Neural cell (in vitro differentiated cells): ENCODE data around the gene PC. TPM values are rescaled to one million over a fixed set of nuclear protein-coding genes. Genes with fewer than 3 reads are reported as not detected.

Experiments used
- H2AFZ ChIP-seq: fragments of 200-600, 300-800 bp; sonication (generic), shearing (Covaris generic); 2 replicates; pipeline ENCODE4 v1.6.0; 2014; ENCODE audit warnings: low read depth, mild to moderate bottlenecking, antibody characterized with exemption, low read length, moderate library complexity
- H3F3A ChIP-seq: fragments of 200-600 bp; shearing (Covaris generic); 2 replicates; pipeline ENCODE4 v1.6.1; 2016; ENCODE audit warnings: mild to moderate bottlenecking, moderate library complexity, mixed read lengths, antibody characterized with exemption, low read length; ENCODE audit not compliant: insufficient read depth, poor library complexity, severe bottlenecking
- H3K27ac ChIP-seq: fragments of 200-600, 300-800 bp; sonication (generic), shearing (Covaris generic); 2 replicates; pipeline ENCODE4 v1.5.1; 2014; ENCODE audit warnings: mild to moderate bottlenecking, low read length, moderate library complexity
- H3K27me3 ChIP-seq: fragments of 300-800, 200-600 bp; sonication (generic), shearing (Covaris generic); 2 replicates; pipeline ENCODE4 v1.6.0; 2014; ENCODE audit warnings: mild to moderate bottlenecking, low read depth, low read length, moderate library complexity; ENCODE audit not compliant: insufficient read depth
- H3K36me3 ChIP-seq: fragments of 300-800, 200-600 bp; sonication (generic), shearing (Covaris generic); 2 replicates; pipeline ENCODE4 v1.5.1; 2014; ENCODE audit warnings: mild to moderate bottlenecking, antibody characterized with exemption, low read length, moderate library complexity; ENCODE audit not compliant: insufficient read depth
- H3K4me2 ChIP-seq: fragments of 300-800, 200-600 bp; sonication (generic), shearing (Covaris generic); 2 replicates; pipeline ENCODE4 v1.6.0; 2014; ENCODE audit warnings: mild to moderate bottlenecking, low read length
- H3K4me3 ChIP-seq: fragments of 300-800, 200-600 bp; sonication (generic), shearing (Covaris generic); 2 replicates; pipeline ENCODE4 v1.5.1; 2014; ENCODE audit warnings: mild to moderate bottlenecking, low read length, moderate library complexity
- H3K79me2 ChIP-seq: fragments of 200-600 bp; shearing (Covaris generic); replicated peaks from 2 replicates; pipeline ENCODE4 v1.6.0; 2014; ENCODE audit warnings: mild to moderate bottlenecking, low read length, moderate library complexity; ENCODE audit not compliant: insufficient read depth
- H3K9ac ChIP-seq: fragments of 300-800, 200-600 bp; sonication (generic), shearing (Covaris generic); 2 replicates; pipeline ENCODE4 v1.6.1; 2016; ENCODE audit warnings: mild to moderate bottlenecking, low read length, mixed read lengths
- H3K9me2 ChIP-seq: fragments of 200-600 bp; shearing (Covaris generic); 2 replicates; pipeline ENCODE4 v1.6.1; 2016; ENCODE audit warnings: mild to moderate bottlenecking, low read length, mixed read lengths; ENCODE audit not compliant: insufficient read depth
- H3K9me3 ChIP-seq: fragments of 200-600, 300-800 bp; sonication (generic), shearing (Covaris generic); 2 replicates; pipeline ENCODE4 v1.6.1; 2016; ENCODE audit warnings: mild to moderate bottlenecking, mixed run types, low read length, moderate library complexity, mixed read lengths
- H4K20me1 ChIP-seq: fragments of 200-600 bp; shearing (Covaris generic); 2 replicates; pipeline ENCODE4 v1.6.1; 2016; ENCODE audit warnings: mild to moderate bottlenecking, mixed run types; ENCODE audit not compliant: insufficient read depth
- CTCF ChIP-seq: fragments of 450-650 bp; IDR thresholded peaks from 2 replicates; pipeline ENCODE4 v1.5.1; 2014; ENCODE audit warnings: antibody characterized with exemption, mild to moderate bottlenecking, moderate library complexity; ENCODE audit not compliant: poor library complexity, severe bottlenecking
- EP300 ChIP-seq: fragments of 450-650 bp; conservative IDR thresholded peaks from 2 replicates; pipeline ENCODE4 v1.6.1; 2014; ENCODE audit warnings: antibody characterized with exemption, mild to moderate bottlenecking, moderate library complexity; ENCODE audit not compliant: poor library complexity, severe bottlenecking
- EZH2 ChIP-seq: fragments of 200-600, 300-800 bp; shearing (Covaris generic), sonication (generic); IDR thresholded peaks from 2 replicates; pipeline ENCODE4 v1.6.1; 2014; ENCODE audit warnings: antibody characterized with exemption, low read length, borderline replicate concordance, mild to moderate bottlenecking; ENCODE audit not compliant: insufficient read depth, poor library complexity, severe bottlenecking
- MXI1 ChIP-seq: fragments of 450-650 bp; conservative IDR thresholded peaks from 2 replicates; pipeline ENCODE4 v1.6.1; 2014; ENCODE audit warnings: antibody characterized with exemption, mild to moderate bottlenecking; ENCODE audit not compliant: poor library complexity, severe bottlenecking
- POLR2AphosphoS5 ChIP-seq: IDR thresholded peaks from 2 replicates; pipeline ENCODE4 v1.6.1; 2012
- RAD21 ChIP-seq: fragments of 450-650 bp; conservative IDR thresholded peaks from 2 replicates; pipeline ENCODE4 v1.6.1; 2014; ENCODE audit warnings: antibody characterized with exemption, mild to moderate bottlenecking, moderate library complexity
- REST ChIP-seq: IDR thresholded peaks from 2 replicates; pipeline ENCODE4 v1.6.1; 2012; ENCODE audit warnings: borderline replicate concordance
- SMC3 ChIP-seq: fragments of 450-650 bp; conservative IDR thresholded peaks from 2 replicates; pipeline ENCODE4 v1.6.1; 2014; ENCODE audit warnings: antibody characterized with exemption, mild to moderate bottlenecking, moderate library complexity; ENCODE audit not compliant: poor library complexity
- TAF1 ChIP-seq: IDR thresholded peaks from 2 replicates; pipeline ENCODE4 v1.6.1; 2012; ENCODE audit warnings: low read depth
- polyA plus RNA-seq: library from polyadenylated mRNA; depleted of rRNA; stranded (reverse); fragments of >200 nt; gene quantifications from 2 replicates; pipeline ENCODE4 v1.2.3, GENCODE V29; 2014

Gene PC
- polyA plus RNA-seq, 1 donor from 2014 or later = 8.9 TPM

- Histone ChIP-seq H3K79me2 (no peaks in the 10 kb centered on the region), H3K9me3 (no peaks in the 10 kb centered on the region), H3K27me3 (no peaks in the 10 kb centered on the region), H3F3A (no peaks in the 10 kb centered on the region), H3K4me2 (no peak overlapping the region), H3K9me2 (no peaks in the 10 kb centered on the region), H3K9ac (no peak overlapping the region), H3K4me3 (no peak overlapping the region), H4K20me1 (no peaks in the 10 kb centered on the region), H3K36me3 (no peaks in the 10 kb centered on the region), H3K27ac (no peak overlapping the region), H2AFZ (no peak overlapping the region)
- no peak for TF ChIP-seq RAD21
- TF ChIP-seq TAF1 = no peak
- TF ChIP-seq CTCF = no peak
- no peak for TF ChIP-seq POLR2AphosphoS5
- no peak for TF ChIP-seq REST
- TF ChIP-seq EZH2 = no peak
- TF ChIP-seq MXI1 = no peak
- no peak for TF ChIP-seq SMC3
- no peak for TF ChIP-seq EP300
Observed at GRCh38 chr11:66929753-66930152, 28.4 kb downstream of the PC start.

DNA sequence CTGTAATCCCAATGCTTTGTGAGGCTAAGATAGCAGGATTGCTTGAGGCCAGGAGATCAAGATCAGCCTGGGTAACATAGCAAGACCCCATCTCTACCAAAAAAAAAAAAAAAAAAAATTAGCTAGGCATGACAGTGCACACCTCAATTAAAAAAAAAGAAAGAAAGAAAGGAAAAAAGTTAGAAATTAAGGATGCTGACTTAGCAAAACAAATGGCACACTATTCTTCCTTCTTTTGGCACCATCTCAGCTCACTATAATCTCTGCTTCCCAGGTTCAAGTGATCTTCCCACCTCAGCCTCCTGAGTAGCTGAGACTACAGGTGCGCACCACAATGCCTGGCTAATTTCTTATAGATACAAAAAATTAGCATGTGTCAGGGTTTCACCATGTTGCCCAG lies 33.9 kb downstream of the PC start:
- no peaks in the 10 kb centered on the region for H3F3A ChIP-seq
- H4K20me1 ChIP-seq = no peaks in the 10 kb centered on the region
- no peaks in the 10 kb centered on the region for H3K9me3 ChIP-seq
- no peak overlapping the region for H3K27ac ChIP-seq
- no peak overlapping the region for H3K4me3 ChIP-seq
- no peaks in the 10 kb centered on the region for H3K27me3 ChIP-seq
- no peaks in the 10 kb centered on the region for H3K79me2 ChIP-seq
- H3K9me2 ChIP-seq = no peaks in the 10 kb centered on the region
- no peak overlapping the region for H3K4me2 ChIP-seq
- no peaks in the 10 kb centered on the region for H3K36me3 ChIP-seq
- no peak overlapping the region for H3K9ac ChIP-seq
- no peak overlapping the region for H2AFZ ChIP-seq
- TF ChIP-seq EZH2 = no peak
- TF ChIP-seq POLR2AphosphoS5 = no peak
- TF ChIP-seq RAD21 = no peak
- no peak for TF ChIP-seq REST
- no peak for TF ChIP-seq MXI1
- no peak for TF ChIP-seq SMC3
